EL (cell line): ENCODE results near the gene LIG1.

Experiments
- DNase-seq: peaks from one replicate; pipeline ENCODE4 v3.0.0-alpha.2; 2016

LIG1 gene

DNA sequence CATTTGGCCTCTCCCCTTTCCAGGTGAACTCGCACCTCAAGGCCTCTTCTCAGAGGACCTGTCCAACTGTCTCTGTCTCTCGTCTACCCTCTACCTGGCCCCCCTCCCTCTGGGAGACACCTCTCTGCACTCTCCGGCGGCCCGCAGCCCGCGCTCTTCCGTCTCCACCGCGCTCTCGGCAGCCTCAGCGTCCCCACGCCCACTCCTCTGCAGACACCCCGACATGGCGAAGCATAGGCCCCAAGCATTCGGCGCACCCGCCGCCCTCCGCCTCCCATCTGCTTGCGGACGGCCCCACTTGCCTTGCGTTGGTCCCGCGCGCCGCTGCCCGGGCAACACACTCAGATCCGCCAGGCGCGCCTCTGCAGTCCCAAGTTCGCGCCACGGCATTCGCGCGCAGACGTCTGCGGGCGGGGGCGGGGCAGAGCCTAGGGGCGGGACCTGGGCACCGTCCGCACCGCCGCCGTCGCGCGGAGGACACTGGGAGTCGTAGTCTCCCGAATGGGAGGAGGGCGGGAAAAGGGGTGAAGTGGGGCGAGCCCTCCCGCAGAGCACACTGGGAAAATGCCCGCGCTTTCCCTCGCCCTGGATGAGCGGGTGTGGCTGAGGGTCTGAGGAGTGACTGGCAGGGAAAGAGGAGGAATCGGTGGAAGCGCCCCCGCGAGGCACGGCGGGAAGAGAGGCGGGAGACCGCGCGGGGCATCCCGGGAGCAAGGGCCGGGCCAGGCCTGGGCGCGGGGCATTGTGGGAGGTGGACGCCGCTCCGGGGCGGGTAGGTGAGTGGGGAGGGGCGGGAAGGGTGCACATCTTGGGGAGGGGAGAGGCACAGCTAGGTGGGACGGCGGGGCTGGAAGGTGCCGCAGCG, at the start of gene LIG1, which contains the start of gene ZSWIM9:
Gene LIG1 (minus strand): TSS at position 406 of the 865 bp plus-strand sequence. CDS start 4,778 bp downstream, outside the sequence.
Gene ZSWIM9 (plus strand): TSS at position 742 of the 865 bp plus-strand sequence. CDS start 1,123 bp downstream, outside the sequence.
- peak; percentile 98 for DNase-seq

DNA sequence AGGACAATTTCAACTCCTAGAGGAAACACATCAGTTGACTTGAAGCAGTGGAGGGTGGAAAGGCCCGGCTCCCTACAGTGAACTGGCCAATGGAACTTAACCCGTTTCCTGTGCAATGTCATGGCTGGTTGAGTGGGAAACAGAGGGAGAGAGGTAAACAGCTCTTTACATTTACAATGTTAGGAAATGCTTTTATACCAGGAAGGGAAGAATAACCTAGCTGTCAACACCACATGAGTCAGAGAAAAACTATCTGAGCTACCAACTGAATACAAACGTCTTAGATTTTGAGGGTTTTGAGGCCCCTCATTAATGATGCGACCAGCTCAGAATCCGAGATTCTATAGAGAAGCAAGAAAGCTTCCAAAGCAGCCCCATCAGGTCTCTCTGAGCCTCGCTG, 48.9 kb upstream of the LIG1 start:
- peak; percentile 39 for DNase-seq

DNA sequence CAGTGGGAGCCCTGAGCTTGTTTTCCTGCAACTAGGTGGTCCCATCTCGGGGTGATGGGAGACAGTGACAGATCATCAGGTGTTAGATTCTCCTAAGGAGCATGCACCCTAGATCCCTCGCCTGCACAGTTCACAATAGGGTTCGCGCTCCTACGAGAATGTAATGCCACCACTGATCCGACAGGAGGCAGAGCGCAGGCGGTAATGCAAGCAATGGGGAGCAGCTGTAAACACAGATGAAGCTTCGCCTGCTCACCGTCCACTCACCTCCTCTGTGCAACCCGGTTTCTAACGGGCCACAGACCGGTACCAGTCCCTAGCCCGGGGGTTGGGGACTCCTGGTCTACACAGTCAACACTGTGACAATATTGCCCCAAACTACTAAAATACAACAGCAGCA, 46.8 kb upstream of the LIG1 start:
- no peak for DNase-seq

DNA sequence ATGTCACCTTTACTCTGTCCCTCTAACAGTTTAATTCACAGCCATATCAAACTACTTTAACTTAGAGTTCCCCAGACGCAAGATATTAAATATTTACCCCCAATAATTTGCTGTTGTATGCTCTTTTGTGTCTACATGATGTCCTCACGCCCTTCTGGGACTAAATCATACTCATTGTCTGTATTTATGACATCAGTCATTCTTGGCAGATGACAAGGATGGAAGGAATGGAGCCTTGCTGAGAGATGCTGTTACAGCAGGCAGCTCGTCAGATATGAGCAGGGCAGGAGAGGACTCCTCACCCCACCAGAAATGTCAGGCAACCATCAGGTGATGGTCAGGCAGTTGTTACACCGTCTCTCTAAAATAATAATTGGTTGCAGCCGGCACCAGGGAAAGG, 43.8 kb upstream of the LIG1 start:
- no peak for DNase-seq

DNA sequence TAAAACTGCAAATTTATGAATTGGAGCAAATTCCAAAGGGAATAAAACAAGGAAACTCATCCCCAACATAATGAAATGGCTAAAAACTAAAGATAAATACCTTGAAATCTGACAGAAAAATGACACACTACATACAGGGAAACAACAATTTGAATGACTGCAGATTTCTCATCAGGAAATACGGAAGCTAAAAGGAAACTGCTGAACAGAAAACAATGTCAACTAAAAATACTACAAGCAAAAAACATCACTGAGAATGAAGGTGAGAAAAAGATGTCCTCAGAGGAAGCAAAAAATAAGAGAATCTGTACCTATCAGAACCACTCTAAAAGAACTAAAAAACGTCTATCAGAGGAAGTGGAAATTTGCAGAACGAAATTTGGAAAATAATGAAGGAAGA, 39.9 kb upstream of the LIG1 start:
- DNase-seq, result no peak

DNA sequence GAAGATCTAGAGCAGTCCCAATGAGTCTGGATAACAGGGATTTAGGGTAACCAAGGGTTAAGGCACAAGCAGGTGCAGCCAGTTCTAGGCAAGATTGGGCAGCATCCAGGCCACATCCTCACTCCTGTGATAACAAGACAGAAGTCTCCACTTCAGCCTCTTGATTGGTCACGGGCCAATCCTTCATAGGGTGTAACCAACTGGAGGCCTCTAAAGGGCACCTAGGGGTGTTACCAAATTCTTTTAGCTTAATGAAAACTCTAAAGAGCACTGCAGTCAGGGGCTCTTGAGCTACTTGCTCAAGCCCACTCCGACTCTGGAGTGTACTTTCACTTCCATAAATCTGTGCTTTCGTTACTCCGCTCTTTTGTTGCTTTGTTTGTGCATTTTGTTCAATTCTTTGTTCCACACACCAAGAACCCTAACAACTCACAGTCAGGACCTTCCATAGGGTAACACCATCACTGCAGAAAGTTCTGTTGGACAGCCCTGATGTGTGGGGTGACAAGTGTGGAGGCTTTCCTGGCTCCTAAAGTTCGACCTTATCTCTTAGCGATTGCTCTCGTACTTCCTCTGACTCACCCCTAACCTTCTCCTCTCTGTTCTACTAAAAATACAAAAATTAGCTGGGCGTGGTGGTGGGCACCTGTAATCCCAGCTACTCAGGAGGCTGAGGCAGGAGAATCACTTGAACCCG, 36.4 kb upstream of the LIG1 start:
- no peak for DNase-seq

DNA sequence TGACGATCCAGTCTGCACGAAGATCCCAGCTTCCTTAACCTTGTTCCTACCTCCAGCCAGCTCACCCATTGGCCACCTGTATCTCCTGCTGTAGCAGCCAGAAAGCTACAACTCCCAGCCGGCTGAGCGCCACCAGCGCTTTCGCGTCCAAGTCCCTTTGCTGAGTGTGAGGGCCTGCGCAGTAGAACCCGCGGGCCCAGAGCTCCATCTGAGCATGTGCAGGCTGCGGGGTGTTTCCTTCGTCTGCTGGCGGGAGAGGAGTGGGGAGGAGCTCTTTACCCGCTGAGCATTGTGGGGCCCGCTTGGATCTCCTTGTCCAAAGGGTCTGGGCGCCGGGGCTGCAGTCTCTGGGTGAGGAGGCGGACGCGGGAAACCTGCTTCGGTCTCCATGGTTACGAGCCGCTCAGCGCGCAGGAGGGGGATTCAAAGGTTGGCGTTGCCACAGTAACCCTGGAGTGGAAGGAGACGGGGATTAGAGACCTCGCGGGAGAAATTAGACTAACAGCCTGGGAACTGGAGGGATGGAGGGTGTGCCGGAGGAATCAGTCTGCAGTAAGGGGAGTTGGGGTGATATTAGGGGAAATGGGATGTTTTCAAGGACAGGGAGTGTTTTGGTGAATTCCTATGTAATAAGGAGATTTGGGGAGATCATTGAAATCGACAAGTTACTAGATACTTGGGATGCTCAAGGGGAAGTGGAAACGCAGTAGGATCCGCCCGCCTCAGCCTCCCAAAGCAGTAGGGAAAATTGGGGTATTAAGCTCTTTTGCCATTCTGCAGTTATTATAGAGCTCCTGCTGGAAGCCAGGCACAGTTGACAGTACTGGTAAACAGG, 33.9 kb upstream of the LIG1 start:
- DNase-seq, result peak; percentile 97

DNA sequence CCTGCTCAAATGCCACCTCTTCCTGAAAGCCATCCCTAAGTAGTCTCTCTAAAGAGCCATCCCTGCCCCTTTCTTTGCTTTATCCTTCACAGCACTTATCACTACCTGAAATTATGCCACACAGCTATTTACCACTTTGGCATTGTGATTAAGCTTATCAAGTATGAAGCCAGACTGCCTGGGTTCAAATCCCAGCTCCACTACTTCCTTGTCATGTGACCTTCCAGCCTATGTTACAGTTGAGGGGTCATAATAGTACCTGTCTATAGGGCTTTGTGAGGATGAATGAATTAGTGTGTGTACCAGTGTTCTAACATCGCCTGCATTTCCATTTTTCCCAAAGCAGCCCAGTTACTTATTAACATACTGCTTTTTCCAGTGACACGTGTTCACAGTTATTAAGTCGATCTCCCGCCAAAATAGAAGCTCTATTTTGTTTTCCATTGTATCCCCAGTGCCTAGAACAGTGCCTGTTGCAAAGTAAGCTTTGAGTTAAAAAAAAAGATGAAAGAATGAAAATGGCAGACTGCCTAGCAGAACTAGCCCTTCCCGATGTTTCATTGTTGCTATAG, 33.2 kb upstream of the LIG1 start:
- peak; percentile 13 for DNase-seq

DNA sequence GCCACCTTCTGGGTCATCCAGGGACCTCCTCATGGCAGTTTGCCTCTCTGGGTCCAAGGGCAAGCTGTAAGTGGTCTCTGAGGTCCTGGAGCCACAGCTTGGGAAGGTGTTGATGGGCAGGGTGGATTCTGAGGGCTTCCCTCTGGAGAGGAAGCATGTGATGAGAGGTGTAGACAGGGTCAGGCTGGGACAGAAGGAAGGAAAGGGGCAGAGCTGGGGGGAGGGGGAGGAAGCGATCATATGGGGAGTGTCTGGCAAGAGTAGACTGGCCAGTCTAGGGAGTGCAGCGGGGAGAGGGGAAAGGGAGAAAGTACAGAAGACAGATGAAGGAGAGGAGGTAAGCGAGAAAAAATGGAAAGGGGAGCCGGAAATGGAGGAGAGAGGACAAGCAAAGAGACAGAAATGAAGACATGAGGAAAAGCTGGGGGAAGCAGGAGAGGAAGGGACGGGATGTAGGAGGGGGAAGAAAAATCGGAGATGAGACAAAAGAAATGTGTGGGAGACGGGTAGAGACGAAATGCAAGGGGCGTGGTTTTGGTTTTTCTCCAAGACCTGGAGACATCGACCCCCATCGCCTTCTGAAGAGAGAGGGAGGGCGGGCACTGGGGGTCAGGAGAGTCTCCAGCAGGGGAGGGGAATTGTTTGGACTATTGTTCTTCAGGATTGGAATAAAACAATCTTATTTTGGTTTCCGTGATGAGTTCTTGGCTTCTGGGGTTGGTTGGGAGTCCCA, 27.0 kb upstream of the LIG1 start:
- no peak for DNase-seq

DNA sequence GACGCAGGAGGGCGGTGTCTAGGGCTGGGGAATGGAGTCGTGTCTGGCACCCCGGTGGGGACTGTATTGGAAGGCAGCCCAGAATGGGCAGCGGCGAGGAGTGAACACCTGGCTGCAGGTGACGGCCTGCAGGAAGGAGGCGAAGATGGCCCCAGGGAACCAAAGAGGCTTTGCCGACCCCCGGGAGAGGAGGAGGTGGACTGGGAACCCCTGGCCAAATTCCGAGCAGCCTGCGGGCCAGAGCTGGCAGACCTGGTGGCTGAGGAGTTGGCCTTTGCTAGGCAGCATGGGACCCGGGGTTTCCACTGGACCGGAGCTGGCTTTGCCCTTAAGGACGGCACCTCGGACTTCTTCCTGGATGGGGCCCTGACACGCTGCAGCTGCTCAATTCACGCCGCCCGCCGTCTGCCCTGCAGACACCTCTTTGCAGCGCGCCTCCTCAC, 26.2 kb upstream of the LIG1 start:
- DNase-seq, result no peak

DNA sequence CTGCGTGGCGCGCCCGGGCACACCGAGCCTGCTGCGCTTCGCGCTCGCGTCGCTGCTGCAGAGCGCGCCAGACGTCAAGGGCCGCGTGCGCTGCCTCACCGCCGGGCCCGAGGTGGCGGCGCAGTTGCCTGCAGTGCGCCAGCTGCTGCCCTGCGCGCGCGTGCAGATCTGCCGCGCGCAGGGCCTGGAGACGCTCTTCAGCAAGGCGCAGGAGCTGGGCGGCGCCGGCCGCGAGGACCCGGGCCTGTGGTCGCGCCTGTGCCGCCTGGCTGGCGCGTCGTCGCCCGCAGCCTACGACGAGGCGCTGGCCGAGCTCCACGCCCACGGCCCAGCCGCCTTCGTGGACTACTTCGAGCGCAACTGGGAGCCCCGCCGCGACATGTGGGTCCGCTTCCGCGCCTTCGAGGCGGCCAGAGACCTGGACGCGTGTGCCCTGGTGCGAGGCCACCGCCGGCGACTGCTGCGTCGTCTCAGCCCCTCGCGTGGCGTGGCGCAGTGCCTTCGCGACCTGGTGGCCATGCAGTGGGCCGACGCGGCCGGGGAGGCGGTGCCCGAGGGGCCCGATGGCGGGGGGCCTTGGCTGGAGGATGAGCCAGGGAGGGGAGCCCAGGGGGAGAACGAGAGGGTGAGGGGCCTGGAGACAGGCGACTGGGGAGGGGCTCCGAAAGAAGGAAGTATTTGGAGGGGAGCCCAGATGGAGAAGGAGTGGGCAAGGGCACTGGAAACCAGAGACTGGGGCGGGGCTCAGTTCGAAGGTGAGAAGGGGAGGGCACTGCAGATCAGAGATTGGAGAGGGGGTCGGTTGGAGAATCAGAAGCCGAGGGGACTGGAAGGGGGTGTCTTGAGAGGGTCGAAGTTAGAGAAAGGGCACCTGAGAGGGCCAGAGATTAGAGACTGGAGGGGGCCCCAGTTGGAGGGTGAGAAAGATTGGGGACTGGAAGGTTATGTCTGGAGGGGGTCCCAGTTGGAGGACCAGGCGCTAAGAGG, 25.0 kb upstream of the LIG1 start:
- DNase-seq, result no peak

DNA sequence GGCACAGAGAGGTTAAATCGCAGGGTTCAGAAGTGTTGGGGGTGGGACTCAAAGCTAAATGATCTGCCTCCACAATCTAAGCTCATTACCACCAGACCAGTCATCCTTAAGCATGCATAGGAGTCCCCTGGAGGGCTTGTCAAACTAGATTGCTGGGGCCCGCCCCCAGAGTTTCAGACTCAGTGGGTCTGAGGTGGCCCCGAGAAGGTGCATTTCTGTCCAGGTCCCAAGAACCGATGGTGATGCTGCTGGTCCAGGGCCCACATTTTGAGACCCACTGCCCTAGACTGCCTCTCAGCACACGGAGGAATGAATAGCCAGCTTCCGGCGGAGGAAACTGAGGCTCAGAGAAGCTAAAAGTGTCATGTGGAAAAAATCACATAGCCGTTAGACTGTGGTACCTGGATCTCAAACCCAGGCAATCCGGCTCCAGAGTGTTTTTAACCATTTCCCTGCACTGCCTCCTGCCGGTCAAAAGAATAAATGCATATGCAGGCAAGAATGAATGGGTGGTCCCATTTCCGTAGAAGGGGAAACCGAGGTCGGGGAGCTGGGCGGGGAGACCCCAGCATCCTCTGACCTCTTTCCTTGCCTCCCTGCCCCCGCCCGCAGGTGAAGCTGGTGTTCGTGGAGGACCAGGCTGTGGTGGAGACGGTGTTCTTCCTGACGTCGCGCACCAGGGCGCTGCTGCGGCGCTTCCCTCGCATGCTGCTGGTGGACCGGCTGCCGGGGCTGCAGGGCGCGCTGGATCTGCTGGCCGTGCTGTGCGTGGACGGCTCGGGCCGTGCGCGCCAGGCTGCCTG, 24.1 kb upstream of the LIG1 start:
- no peak for DNase-seq

DNA sequence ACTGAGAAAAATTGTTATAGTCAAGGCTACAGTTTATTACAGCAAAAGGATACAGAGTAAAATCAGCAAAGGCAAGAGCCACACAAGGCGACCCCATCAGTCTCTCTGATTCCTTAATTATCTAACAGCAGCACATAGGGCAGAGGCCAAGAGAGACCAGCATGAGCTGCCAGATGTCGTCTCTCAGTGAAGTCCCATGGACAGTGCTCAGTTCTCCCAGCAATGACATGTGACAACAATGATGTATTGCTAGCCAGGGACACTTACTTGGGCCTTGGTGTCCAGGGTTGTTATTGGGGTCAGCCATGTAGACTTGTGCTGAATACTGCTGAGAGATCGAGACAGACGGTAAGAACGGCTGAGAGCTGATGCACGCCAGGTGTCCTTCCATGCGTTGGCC, 22.6 kb upstream of the LIG1 start:
- no peak for DNase-seq

DNA sequence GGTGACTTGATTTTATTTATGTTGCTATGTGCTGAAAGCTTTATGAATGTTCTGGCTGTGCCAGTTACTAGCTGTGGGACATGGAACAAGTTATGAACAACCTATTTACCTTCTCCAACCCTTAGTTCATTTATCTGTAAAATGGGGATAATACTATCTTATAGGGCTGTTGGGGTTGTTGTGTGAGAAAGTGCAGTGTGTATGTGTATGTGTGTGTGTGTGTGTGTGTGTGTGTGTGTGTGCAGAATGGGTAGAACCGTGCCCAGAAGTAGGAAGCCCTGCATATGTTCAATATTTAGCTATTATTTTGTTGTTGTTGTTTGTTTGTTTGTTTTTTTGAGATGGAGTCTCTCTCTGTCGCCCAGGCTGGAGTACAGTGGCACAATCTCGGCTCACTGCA, 20.7 kb upstream of the LIG1 start:
- no peak for DNase-seq

DNA sequence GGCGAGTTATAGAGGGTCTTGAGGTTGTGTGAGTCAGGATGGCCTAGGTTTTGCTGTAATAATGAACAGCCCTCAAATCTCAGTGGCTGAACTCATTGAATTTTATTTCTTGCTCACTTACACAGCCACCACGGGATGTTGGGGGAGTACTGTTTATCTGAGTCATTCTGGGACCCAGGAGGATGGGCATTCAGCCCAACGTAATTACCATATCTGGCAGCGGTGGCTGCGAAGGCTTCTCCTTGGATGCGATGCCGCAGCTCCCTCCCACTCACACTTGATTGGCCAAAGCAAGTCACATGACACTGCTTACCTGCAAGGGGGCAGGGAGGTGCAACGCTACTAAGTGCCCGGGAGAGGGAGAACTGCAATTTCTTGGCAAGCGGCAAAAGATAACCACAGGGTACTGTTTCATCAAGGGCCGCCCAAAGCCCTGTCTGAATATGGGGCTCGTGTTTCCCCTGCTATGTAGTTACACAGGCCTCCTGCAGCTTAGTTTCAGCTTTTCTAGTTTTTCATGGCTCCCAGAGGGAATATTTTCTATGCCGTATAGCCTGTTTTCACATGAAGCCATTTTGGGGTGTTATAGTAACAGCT, 20.2 kb upstream of the LIG1 start:
- DNase-seq, result peak; percentile 17

DNA sequence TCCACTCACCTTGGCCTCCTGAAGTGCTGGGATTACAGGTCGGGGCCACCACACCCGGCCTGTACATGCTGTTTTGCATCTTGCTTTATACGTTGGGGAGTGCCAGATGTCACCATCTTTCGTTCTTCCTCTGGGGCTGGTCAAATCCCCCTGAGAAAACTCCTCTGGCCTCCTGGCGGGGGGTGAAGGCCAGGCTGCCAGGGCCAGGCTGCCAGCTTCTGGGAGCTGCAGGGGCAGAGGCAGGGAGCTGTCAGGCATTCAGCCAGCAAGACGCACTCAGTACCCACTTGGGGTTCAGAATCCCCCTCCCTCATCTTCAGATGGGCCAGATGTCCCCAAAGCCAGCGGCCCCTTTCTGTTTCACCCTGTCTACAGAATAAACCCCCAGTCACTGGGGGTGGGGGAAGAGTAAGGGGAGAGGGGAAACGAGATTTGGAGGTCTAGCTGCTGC, 16.4 kb upstream of the LIG1 start:
- no peak for DNase-seq

DNA sequence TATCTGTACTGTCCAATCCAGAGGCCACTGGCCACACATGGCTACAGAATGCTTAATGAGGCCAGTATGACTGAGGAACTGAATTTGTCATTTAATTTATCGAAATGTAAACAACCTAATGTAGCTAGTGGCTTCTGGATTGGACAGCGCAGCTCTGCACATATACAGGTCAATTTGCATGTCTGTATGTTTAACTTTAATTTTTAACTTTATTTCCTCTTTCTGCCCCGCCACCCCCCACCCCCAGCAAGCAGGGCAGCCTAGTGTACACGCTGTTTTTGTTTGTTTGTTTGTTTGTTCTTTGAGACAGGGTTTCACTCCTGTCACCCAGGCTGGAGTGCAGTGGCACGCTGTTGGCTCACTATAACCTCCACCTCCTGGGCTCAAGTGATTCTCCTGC, 15.9 kb upstream of the LIG1 start:
- no peak for DNase-seq

DNA sequence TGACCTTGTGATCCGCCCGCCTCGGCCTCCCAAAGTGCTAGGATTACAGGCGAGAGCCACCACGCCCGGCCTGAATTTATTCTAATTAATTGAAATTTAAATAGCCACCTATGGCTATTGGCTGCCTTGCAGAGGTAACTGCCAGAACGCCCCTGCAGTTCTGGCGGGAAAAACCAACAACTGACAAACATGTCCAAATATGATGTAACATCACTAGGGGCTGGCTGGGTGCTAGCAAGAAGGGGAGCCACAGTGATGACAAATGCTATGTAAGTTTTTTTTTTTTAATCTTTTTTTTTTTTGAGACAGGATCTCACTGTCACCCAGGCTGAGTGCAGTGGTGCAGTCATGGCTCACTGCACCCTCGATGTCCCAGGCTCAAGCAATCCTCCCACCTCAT, 13.2 kb upstream of the LIG1 start:
- no peak for DNase-seq

DNA sequence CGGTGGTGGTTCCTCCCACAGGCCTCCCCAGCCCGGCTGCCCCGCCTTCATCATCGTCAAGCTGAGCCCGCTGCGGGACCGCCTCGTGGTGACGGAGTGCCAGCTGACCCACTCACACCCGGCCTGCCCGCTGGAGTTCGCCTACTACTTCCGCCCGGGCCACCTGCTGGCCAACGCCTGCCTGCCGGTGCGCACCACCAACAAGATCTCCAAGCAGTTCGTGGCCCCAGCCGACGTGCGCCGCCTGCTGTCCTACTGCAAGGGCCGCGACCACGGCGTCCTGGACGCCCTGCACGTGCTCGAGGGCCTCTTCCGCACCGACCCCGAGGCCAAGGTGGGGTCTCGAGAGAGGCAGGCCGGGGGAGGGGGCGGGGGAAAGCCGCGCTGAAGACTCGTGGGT, 12.3 kb upstream of the LIG1 start:
- DNase-seq, result no peak
